Activated CD8-positive, alpha-beta T cell treated with anti-CD3 and anti-CD28 coated beads, Interleukin-2, amount 10 ng/mL, durations not matched to agents 7 days and 5 days (primary cell): ENCODE data around the gene KCNC1. TPM values are rescaled to one million over a fixed set of nuclear protein-coding genes. Genes with fewer than 3 reads are reported as not detected.

Source experiments
- ATAC-seq: fragments of 150-1000 bp; cut with Tn5 transposase; one replicate; pipeline ENCODE4 v1.10.0; 2021; ENCODE audit warnings: moderate library complexity
- CTCF ChIA-PET: fragments of 350-600 bp; sonication (Branson Sonifier 250); formaldehyde crosslinking; loops from one replicate; lab custom pipeline; 2021; ENCODE audit warnings: antibody characterized with exemption; lab: Charles Lee
- POLR2A ChIA-PET: fragments of 350-600 bp; sonication (Branson Sonifier 250); formaldehyde crosslinking; loops from one replicate; lab custom pipeline; 2021; ENCODE audit warnings: antibody characterized with exemption; lab: Charles Lee
- DNase-seq: peaks from one replicate; pipeline ENCODE4 v3.0.0-alpha.2; 2020
- H3K27ac Mint-ChIP-seq: one replicate; pipeline ENCODE4 v1.8.0; 2021; ENCODE audit warnings: mild to moderate bottlenecking, mixed read lengths
- H3K27me3 Mint-ChIP-seq: one replicate; pipeline ENCODE4 v1.8.0; 2021; ENCODE audit warnings: low read depth, mixed read lengths
- H3K36me3 Mint-ChIP-seq: one replicate; pipeline ENCODE4 v1.8.0; 2021; ENCODE audit warnings: low read depth, mixed read lengths
- H3K4me1 Mint-ChIP-seq: one replicate; pipeline ENCODE4 v1.8.0; 2021; ENCODE audit warnings: low read depth, mixed read lengths
- H3K4me3 Mint-ChIP-seq: one replicate; pipeline ENCODE4 v1.8.0; 2021; ENCODE audit warnings: mild to moderate bottlenecking, mixed read lengths
- H3K9me3 Mint-ChIP-seq: one replicate; pipeline ENCODE4 v1.8.0; 2022; ENCODE audit warnings: mixed read lengths; ENCODE audit not compliant: insufficient read depth
- total RNA-seq, 2 experiments: library from RNA; stranded (reverse); gene quantifications; one replicate each; pipeline ENCODE4 v1.2.3, GENCODE V29; 2021

The KCNC1 gene
- total RNA-seq, 2 experiments from 2014 or later: not detected

DNA sequence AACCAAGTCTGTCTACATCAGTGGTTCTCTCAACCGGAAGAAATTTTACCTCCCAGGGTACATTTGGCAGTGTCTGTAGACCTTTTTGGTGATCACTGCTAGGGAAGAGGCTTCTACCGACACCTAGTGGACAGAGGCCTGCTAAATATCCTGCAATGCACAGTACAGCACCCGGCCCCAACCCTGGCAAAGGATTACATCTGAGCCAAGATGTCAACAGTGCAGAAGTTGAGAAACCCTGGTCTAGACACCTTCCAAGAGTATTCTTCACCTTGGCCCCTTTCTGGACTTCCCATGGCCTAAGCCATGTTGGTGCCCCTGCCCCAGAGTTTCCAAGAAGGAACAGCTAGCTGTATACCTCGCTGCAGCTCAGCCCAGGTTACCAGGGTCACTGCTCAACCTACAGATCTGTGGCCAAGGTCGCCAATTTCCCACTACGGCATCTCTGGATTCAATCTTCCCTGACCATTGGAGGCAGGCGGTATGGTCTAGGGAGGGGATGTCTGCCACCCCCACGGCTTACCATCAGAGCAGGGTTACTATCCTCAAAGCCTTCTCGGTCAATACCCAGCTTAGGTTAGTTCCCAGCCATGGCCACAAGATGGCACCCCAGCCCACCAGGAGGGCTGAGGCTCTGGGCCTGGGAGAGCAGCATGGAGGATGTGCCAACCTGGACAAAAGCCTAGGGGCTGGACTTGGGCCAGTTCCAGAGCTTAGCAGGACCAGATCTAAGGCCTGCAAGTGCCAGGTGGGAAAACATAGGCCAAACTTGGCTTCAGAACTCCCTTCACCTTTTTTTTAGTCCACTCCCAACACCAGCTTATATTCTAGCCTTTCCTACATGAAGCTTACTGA lies 3.7 kb upstream of the KCNC1 start:
- H3K27me3 Mint-ChIP-seq: peaks cover 44% of the 10 kb centered on the region
- CTCF ChIA-PET: interaction anchor here (0.7 to 3.6 kb wide), 44 partner anchors 8 to 920 kb away, joined by 3 to 141 read pairs (median 4); partner anchors contain the start of gene MYOD1
- DNase-seq (peak; percentile 74), ATAC-seq (peak; percentile 78)
- H3K9me3 Mint-ChIP-seq: no peaks in the 10 kb centered on the region
- H3K4me3 Mint-ChIP-seq: no peak overlapping the region
- H3K36me3 Mint-ChIP-seq: no peaks in the 10 kb centered on the region
- H3K27ac Mint-ChIP-seq: no peak overlapping the region
- POLR2A ChIA-PET: interaction anchor here (1.6 kb wide), 1 partner anchor 248 kb away, joined by 4 read pairs; no protein-coding TSS in a partner anchor
- peaks cover 3% of the 10 kb centered on the region for H3K4me1 Mint-ChIP-seq

DNA sequence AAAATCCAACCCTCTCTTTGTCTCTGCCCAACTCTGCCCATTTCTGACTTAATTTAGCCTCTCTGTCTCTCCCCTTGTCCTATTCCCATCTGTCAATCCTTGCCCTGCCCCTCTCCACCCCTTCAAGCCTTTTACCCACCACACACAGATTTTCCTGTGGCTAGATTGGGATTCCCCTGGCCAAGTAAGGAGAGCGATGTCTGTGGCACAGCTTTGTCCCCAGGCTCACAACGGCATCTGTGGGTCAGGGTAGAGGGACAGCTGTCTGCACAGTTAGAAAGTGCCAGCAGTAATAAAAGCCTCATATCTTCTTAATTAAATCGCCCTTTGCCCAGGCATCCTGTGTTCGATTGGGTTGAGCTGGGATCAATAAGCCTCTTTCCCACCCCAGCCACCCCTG lies 1.3 kb upstream of the KCNC1 start:
- Mint-ChIP-seq H3K4me3 (no peak overlapping the region), H3K27me3 (peaks cover 51% of the 10 kb centered on the region), H3K36me3 (no peaks in the 10 kb centered on the region), H3K9me3 (no peaks in the 10 kb centered on the region), H3K4me1 (peaks cover 3% of the 10 kb centered on the region), H3K27ac (no peak overlapping the region)
- DNase-seq (no peak), ATAC-seq (no peak)
- ChIA-PET CTCF (interaction anchor here (1.4 kb wide), 1 partner anchor 135 kb away, joined by 3 read pairs; no protein-coding TSS in a partner anchor), POLR2A (no interaction called here)

DNA sequence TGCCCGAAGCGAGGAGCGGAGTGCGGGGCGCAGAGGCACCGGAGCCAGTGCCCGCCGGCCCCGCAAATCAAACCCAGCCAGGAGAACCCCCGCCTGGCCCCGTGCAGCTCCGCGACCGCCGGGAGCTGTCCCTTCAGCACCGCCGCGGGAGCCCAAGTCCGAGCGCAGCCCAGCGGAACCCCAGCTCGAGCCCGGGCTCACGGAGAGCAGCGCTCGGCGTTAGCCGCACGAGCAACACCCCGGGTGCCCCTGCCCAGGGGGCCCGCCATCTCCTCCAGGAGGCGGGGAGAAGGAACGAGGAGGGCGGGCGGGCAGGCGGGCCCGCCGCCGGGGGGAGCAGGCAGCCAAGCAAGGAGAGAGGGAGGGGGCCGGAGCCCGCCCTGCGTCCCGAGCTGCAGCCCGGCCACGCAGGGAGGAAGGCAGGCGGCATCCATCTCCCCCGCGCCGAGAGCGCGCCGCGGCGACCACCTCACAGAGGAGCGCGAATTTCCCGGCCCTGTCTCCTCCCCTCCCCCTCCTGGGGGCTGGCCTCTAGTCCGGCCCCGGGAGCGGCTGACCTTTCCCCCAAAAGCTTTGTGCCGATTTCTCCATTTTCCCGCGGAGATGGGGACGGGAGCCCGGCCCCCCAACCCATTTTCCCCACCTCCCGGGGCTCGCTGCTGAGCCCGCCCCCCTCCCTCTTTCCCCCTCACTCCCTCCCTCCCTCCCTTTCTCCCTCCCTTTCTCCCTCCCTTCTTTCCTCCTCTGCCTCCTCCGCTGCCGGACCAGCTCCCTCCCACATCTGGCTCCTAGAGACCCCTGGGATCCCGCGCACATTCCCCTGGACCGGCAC lies 621 bp downstream of the KCNC1 start:
- no peak overlapping the region for H3K4me3 Mint-ChIP-seq
- H3K27ac Mint-ChIP-seq: no peak overlapping the region
- POLR2A ChIA-PET: no interaction called here
- H3K9me3 Mint-ChIP-seq: no peaks in the 10 kb centered on the region
- DNase-seq (peak; percentile 62), ATAC-seq (peak; percentile 72)
- H3K27me3 Mint-ChIP-seq: peaks cover 44% of the 10 kb centered on the region
- CTCF ChIA-PET: interaction anchor here (0.9 kb wide), 1 partner anchor 244 kb away, joined by 3 read pairs; no protein-coding TSS in a partner anchor
- H3K36me3 Mint-ChIP-seq: no peaks in the 10 kb centered on the region
- peaks cover 3% of the 10 kb centered on the region for H3K4me1 Mint-ChIP-seq

DNA sequence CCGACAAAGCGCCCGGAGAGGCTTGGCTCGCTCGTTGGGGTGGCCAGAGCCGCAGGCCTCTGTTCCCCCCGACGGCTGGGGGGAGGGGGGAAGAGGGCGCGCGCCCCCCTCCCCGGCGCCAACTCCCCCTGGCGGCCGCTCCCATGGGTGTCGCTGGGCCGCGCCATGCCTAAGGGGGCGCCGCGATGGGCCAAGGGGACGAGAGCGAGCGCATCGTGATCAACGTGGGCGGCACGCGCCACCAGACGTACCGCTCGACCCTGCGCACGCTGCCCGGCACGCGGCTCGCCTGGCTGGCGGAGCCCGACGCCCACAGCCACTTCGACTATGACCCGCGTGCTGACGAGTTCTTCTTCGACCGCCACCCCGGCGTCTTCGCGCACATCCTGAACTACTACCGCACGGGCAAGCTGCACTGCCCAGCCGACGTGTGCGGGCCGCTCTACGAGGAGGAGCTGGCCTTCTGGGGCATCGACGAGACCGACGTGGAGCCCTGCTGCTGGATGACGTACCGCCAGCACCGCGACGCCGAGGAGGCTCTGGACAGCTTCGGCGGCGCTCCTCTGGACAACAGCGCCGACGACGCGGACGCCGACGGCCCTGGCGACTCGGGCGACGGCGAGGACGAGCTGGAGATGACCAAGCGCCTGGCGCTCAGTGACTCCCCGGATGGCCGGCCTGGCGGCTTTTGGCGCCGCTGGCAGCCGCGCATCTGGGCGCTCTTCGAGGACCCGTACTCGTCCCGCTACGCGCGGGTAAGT lies 1.4 kb downstream of the KCNC1 start:
- H3K4me1 Mint-ChIP-seq: peaks cover 3% of the 10 kb centered on the region
- H3K27ac Mint-ChIP-seq: no peak overlapping the region
- ChIA-PET POLR2A (no interaction called here), CTCF (no interaction called here)
- peaks cover 44% of the 10 kb centered on the region for H3K27me3 Mint-ChIP-seq
- DNase-seq: no peak
- no peaks in the 10 kb centered on the region for H3K36me3 Mint-ChIP-seq
- no peak for ATAC-seq
- no peaks in the 10 kb centered on the region for H3K9me3 Mint-ChIP-seq
- H3K4me3 Mint-ChIP-seq: no peak overlapping the region

DNA sequence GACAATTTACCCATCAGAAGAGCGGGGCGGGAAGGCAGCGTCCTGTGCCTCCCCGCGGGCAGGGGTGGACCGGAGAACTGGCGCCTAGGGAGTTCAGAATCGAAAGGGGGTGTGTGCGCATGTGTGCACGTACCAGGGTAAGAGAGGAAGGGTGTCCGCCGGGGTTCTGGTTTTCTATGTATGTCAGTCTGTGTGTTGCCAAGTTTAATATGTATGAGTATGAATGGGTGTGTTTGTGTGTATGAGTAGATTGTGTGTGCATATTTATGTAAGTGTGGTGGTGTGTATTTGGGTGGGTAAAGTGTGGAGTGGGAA lies 2.0 kb downstream of the KCNC1 start:
- Mint-ChIP-seq H3K27ac (no peak overlapping the region), H3K27me3 (peaks cover 44% of the 10 kb centered on the region), H3K9me3 (no peaks in the 10 kb centered on the region), H3K4me3 (no peak overlapping the region), H3K36me3 (no peaks in the 10 kb centered on the region), H3K4me1 (peaks cover 3% of the 10 kb centered on the region)
- POLR2A ChIA-PET: no interaction called here
- CTCF ChIA-PET: no interaction called here
- DNase-seq (no peak), ATAC-seq (no peak)

DNA sequence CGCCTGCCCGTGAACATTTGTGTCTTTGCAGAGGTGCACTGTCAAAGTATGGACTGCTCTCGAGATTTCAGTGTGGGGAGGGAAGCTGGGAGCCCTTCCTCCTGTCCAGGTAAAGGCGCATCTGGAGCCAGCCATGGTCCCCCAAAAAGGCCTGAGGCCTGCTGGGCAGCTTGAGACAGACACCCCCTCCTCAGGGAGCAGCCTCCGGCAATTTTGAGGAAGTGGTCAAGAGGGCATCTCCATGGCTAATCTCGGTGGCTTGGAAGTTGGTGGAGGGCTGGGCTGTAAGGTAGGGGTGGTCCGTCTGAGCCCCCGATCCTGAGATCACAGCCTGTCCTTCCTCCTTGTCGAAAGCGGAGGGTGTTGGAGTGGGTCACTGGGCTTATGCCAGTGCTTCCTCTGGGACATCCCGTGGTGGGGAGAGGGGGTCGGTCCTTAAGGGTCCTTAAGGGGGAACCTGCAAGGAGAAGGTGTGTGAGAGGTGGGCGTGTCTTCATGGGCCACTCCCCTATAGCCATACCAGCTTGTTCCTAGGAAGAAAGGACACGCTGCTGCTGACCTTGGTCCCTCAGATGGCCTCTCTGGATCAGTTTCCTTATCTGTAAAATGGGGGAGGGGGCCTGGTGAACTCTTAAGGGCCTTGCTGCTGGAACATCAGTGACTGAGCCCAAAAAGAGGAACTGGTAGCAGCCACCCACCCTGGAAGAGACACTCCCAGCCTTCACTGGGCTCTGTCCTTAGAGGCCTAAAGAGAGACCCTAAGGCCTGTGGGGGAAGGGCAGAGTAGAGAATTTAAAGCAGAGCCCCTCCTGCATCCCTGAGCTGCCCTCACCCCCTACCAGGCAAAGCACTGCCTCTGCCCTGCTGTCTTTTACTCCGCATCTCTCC lies 2.6 kb downstream of the KCNC1 start:
- Mint-ChIP-seq H3K36me3 (no peaks in the 10 kb centered on the region), H3K4me1 (peaks cover 3% of the 10 kb centered on the region), H3K9me3 (no peaks in the 10 kb centered on the region), H3K27ac (no peak overlapping the region), H3K4me3 (no peak overlapping the region), H3K27me3 (peaks cover 39% of the 10 kb centered on the region)
- POLR2A ChIA-PET: no interaction called here
- ATAC-seq (no peak), DNase-seq (no peak)
- CTCF ChIA-PET: no interaction called here

DNA sequence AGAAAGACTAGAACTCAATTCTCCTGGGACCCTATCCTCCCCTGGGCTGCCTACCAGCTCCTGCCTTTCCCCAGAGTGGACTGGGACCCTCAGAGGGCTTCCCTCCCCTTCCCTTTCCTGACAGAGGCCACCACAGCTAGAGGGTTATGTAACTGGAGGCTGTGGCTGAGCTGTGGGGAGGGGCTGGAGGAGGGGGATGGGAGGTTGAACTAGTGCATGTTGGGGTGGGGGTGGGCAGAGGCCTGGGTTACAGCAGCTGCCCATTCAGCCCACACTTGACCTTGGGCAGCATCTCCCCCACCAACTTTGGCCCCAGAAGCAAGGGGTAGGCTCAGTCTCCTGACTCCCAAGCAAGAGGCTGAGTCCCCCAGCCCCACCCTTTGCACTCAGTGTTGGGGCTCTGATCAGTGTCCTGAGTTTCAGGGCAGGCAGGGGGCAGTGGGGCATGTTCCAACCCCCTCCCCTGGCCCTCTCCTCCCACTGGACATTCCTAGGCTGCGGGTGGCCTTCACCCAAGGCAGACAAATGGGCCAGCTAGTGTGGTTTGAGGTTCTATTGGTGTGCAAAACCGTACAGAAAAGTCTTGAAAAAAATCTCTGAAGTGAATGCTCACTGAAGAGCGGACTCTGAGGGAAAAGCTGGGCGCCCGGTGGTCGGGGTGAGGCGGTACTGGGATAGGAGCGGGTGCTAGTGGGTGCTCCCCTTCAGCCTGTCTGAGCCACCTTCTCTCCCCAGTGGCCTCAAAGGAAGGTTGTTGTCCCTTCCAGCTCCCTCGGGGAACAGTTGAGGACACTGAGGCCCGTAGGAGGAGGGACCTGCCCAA lies 3.8 kb downstream of the KCNC1 start:
- CTCF ChIA-PET: no interaction called here
- H3K27me3 Mint-ChIP-seq: peaks cover 27% of the 10 kb centered on the region
- no peaks in the 10 kb centered on the region for H3K9me3 Mint-ChIP-seq
- DNase-seq (no peak), ATAC-seq (no peak)
- no peak overlapping the region for H3K27ac Mint-ChIP-seq
- H3K36me3 Mint-ChIP-seq: no peaks in the 10 kb centered on the region
- POLR2A ChIA-PET: no interaction called here
- H3K4me1 Mint-ChIP-seq: peaks cover 3% of the 10 kb centered on the region
- no peak overlapping the region for H3K4me3 Mint-ChIP-seq

DNA sequence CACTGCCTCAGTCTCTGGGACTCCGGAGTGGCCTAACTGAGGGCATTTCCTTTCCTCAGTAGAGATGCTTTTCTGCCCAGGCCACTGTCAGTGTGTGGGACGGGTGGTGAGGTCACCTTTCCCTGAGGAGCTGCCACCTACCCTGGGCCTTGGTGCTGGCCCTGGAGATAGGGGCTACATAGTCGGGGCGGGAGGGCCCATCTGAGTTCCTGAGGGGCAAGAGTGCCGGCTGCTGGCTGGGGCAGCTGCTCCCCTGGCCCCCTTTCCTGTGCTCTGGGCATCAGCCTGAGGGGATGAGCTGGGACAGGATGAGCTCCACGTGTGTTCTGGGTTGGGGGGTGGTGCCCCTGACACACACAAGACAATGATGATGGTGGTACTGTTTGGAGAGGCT lies 5.4 kb downstream of the KCNC1 start:
- Mint-ChIP-seq H3K9me3 (no peaks in the 10 kb centered on the region), H3K27ac (no peak overlapping the region), H3K4me1 (no peaks in the 10 kb centered on the region), H3K4me3 (no peak overlapping the region), H3K27me3 (peaks cover 17% of the 10 kb centered on the region), H3K36me3 (no peaks in the 10 kb centered on the region)
- no peak for DNase-seq
- CTCF ChIA-PET: interaction anchor here (1.3 kb wide), 1 partner anchor 9 kb away, joined by 9 read pairs; no protein-coding TSS in a partner anchor
- POLR2A ChIA-PET: no interaction called here
- ATAC-seq: no peak

DNA sequence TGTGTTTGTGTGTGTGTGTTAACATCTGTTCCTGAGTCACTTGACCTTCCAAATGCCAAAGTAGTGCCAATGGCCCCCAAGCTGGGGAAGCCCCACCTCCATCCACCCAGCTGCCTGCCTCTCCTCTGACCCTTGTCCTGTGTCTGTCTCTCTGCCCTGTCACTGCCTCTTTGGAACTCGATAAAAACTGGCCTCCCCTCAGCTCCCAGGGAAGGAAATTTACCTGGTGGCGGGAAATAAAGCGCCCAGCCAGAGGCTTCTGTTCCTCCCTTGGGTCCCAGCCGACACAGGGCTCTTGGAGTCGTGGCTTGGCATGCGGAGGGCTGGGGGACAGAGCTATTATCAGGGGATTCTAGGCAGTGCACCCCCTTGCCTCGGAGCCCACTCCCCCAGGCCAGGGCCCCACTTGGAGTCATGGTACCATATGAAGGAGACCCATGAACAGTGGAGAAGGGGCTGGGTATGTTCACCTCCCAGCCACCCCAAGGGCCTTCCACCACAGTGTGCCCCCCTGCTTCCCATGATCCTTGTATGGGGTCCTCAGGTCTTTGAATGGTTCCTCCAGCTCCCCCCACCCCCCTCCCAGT lies 6.2 kb downstream of the KCNC1 start:
- no peaks in the 10 kb centered on the region for H3K4me1 Mint-ChIP-seq

DNA sequence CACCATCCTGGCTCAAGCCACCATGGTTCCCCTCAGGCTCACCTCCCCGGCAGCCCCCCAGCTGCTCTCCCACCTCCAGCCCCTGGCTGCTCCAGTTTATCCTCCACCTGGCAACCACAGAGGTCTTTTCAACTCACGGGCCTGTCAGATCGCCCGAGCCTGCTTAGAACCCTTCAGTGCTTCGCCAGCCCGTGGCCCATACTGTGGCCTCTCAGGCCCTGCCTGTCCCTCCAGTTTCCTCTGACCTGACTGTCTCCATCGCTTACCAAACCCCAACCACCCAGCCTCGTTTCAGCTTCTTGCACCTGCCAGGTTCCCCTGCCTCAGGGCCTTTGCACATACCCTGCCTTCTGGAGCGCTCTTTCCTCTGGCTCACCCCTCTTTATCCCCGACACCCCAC lies 6.9 kb downstream of the KCNC1 start:
- CTCF ChIA-PET: interaction anchor here (1.0 kb wide), 1 partner anchor 10 kb away, joined by 4 read pairs; no protein-coding TSS in a partner anchor
- no peaks in the 10 kb centered on the region for H3K36me3 Mint-ChIP-seq
- H3K4me3 Mint-ChIP-seq: no peak overlapping the region
- H3K9me3 Mint-ChIP-seq: no peaks in the 10 kb centered on the region
- no peak for DNase-seq
- no peaks in the 10 kb centered on the region for H3K4me1 Mint-ChIP-seq
- POLR2A ChIA-PET: no interaction called here
- no peak overlapping the region for H3K27ac Mint-ChIP-seq
- H3K27me3 Mint-ChIP-seq: peaks cover 12% of the 10 kb centered on the region
- ATAC-seq: no peak

More for the DNA sequence above, 6.2 kb downstream of the KCNC1 start:
- H3K9me3 Mint-ChIP-seq: no peaks in the 10 kb centered on the region
- H3K4me3 Mint-ChIP-seq: no peak overlapping the region
- no peak overlapping the region for H3K27ac Mint-ChIP-seq
- DNase-seq (no peak), ATAC-seq (no peak)
- ChIA-PET CTCF (interaction anchor here (1.3 kb wide), 1 partner anchor 10 kb away, joined by 9 read pairs; no protein-coding TSS in a partner anchor), POLR2A (no interaction called here)
- H3K36me3 Mint-ChIP-seq: no peaks in the 10 kb centered on the region
- peaks cover 17% of the 10 kb centered on the region for H3K27me3 Mint-ChIP-seq
